ENCODE measurements around the gene ATP2B2. TPM values are rescaled to one million over a fixed set of nuclear protein-coding genes. Genes with fewer than 3 reads are reported as not detected.

The ATP2B2 gene
- polyA plus RNA-seq, 3 donors: not detected

GRCh38 chr3:10337323-10338163, 167.8 kb downstream of the ATP2B2 start:
- WGBS (ENCODE audit: insufficient coverage): 82% methylated on average over 7 of the region's 20 CpGs
- H3K27me3 Mint-ChIP-seq (ENCODE audit: low read depth in 3 of 3): peaks cover 0 to 3% (median 2%) of the 10 kb centered on the region in 3 donors
- H3K4me3 Mint-ChIP-seq: no peak overlapping the region
- Histone ChIP-seq H3K9me3 (replicated peaks in 1 of 2; ENCODE audit: control insufficient read depth in 1 of 2, insufficient read depth in 1 of 2, low read length in 2 of 2) (no peaks in the 10 kb centered on the region), H3K79me2 (ENCODE audit: insufficient read depth, low read length) (no peaks in the 10 kb centered on the region), H4K20me1 (ENCODE audit: insufficient read depth, low read length) (no peaks in the 10 kb centered on the region), H3K9ac (ENCODE audit: insufficient read depth, low read length, poor library complexity, severe bottlenecking) (no peak overlapping the region), H3K4me2 (replicated peaks; ENCODE audit: extremely low read depth, low read length, poor library complexity, severe bottlenecking) (no peak overlapping the region), H3K4me3 (replicated peaks in 1 of 3; ENCODE audit: low read depth in 2 of 3, low read length in 3 of 3) (no peak overlapping the region), H3K4me1 (ENCODE audit: control insufficient read depth in 1 of 2, insufficient read depth in 2 of 2, low read length in 2 of 2) (no peaks in the 10 kb centered on the region), H3K27me3 (ENCODE audit: control insufficient read depth in 2 of 2, insufficient read depth in 2 of 2, low read length in 2 of 2) (no peaks in the 10 kb centered on the region), H2AFZ (ENCODE audit: insufficient read depth, low read depth, low read length, poor library complexity, severe bottlenecking) (no peak overlapping the region), H3K27ac (ENCODE audit: low read depth in 1 of 2, low read length in 2 of 2) (no peak overlapping the region), H3K36me3 (replicated peaks in 1 of 2; ENCODE audit: control insufficient read depth in 1 of 2, insufficient read depth in 2 of 2, low read length in 2 of 2) (no peaks in the 10 kb centered on the region)
- H3K27ac Mint-ChIP-seq: no peak overlapping the region
- no peak for TF ChIP-seq CTCF (IDR thresholded peaks at IDR 0.05)
- no peaks in the 10 kb centered on the region for H3K36me3 Mint-ChIP-seq
- H3K4me1 Mint-ChIP-seq: peaks cover 2% of the 10 kb centered on the region
- H3K9me3 Mint-ChIP-seq: no peaks in the 10 kb centered on the region
- no peak for DNase-seq
- intact Hi-C loops (cut with micrococcal nuclease): no loop called here

DNA sequence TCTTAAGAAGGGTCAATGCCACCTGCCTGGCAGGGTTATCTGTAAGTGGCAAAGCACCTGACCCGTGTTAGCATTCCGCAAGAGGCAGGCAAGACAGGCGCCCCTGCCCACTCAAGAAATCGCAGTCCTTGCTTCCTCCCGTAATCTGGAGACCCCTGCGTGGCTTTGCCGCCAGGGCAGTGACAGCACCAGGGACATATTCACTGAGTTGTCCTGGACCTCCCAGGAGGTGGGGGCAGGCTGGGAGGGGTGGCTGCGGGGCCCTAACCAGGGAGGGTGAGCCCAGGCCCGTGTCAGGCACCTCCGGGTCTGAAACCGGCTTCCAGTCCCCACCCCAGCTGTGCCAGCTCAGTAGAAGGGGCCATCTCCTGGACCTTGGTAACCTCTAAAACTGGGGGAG, 168.6 kb downstream of the ATP2B2 start:
- H3K4me2 ChIP-seq (replicated peaks; ENCODE audit: extremely low read depth, low read length, poor library complexity, severe bottlenecking): no peak overlapping the region
- no peak overlapping the region for H3K4me3 ChIP-seq (replicated peaks in 1 of 3; ENCODE audit: low read depth in 2 of 3, low read length in 3 of 3)
- no peaks in the 10 kb centered on the region for H3K9me3 ChIP-seq (replicated peaks in 1 of 2; ENCODE audit: control insufficient read depth in 1 of 2, insufficient read depth in 1 of 2, low read length in 2 of 2)
- WGBS (ENCODE audit: insufficient coverage): 92% methylated on average over 11 of the region's 11 CpGs
- no peak for DNase-seq
- H3K9ac ChIP-seq (ENCODE audit: insufficient read depth, low read length, poor library complexity, severe bottlenecking): no peak overlapping the region
- Mint-ChIP-seq H3K4me1 (peaks cover 2% of the 10 kb centered on the region), H3K27me3 (ENCODE audit: low read depth in 3 of 3) (peaks cover 0 to 3% (median 2%) of the 10 kb centered on the region in 3 donors), H3K27ac (no peak overlapping the region), H3K4me3 (no peak overlapping the region), H3K36me3 (no peaks in the 10 kb centered on the region), H3K9me3 (no peaks in the 10 kb centered on the region)
- TF ChIP-seq CTCF (IDR thresholded peaks at IDR 0.05): no peak
- no peaks in the 10 kb centered on the region for H3K27me3 ChIP-seq (ENCODE audit: control insufficient read depth in 2 of 2, insufficient read depth in 2 of 2, low read length in 2 of 2)
- H2AFZ ChIP-seq (ENCODE audit: insufficient read depth, low read depth, low read length, poor library complexity, severe bottlenecking): no peak overlapping the region
- H3K79me2 ChIP-seq (ENCODE audit: insufficient read depth, low read length): no peaks in the 10 kb centered on the region
- no peaks in the 10 kb centered on the region for H4K20me1 ChIP-seq (ENCODE audit: insufficient read depth, low read length)
- H3K4me1 ChIP-seq (ENCODE audit: control insufficient read depth in 1 of 2, insufficient read depth in 2 of 2, low read length in 2 of 2): no peaks in the 10 kb centered on the region
- H3K27ac ChIP-seq (ENCODE audit: low read depth in 1 of 2, low read length in 2 of 2): no peak overlapping the region
- intact Hi-C loops (cut with micrococcal nuclease): no loop called here
- H3K36me3 ChIP-seq (replicated peaks in 1 of 2; ENCODE audit: control insufficient read depth in 1 of 2, insufficient read depth in 2 of 2, low read length in 2 of 2): no peaks in the 10 kb centered on the region
